Fibroblast of mammary gland (primary cell): Measurements from ENCODE around the gene GOPC.

Source experiments
- DNase-seq: peaks from one replicate; pipeline ENCODE4 v3.0.0-alpha.2; 2010; ENCODE audit warnings: low read depth
- H3K4me3 ChIP-seq: 2 replicates; pipeline ENCODE4 v1.5.1; 2011; ENCODE audit warnings: low read depth, mild to moderate bottlenecking, low read length, moderate library complexity; ENCODE audit not compliant: control insufficient read depth
- CTCF ChIP-seq: conservative IDR thresholded peaks from 2 replicates; pipeline ENCODE4 v1.5.1; 2011; ENCODE audit warnings: low read depth, low read length, inconsistent platforms; ENCODE audit not compliant: control insufficient read depth, insufficient read depth

The GOPC gene

GRCh38 chr6:117550078-117550600 lies 52.2 kb downstream of the GOPC start:
- H3K4me3 ChIP-seq: no peak overlapping the region
- no peak for DNase-seq
- TF ChIP-seq CTCF: no peak

- H3K4me3 ChIP-seq: no peak overlapping the region
- no peak for DNase-seq
- no peak for TF ChIP-seq CTCF
Measured at GRCh38 chr6:117549611-117550010, 52.7 kb downstream of the GOPC start.

GRCh38 chr6:117548797-117549301 lies 53.5 kb downstream of the GOPC start:
- no peak for DNase-seq
- TF ChIP-seq CTCF: no peak
- H3K4me3 ChIP-seq: no peak overlapping the region

GRCh38 chr6:117547688-117548621 lies 54.4 kb downstream of the GOPC start:
- TF ChIP-seq CTCF: no peak
- DNase-seq: peak; percentile 47
- peak overlapping the region; percentile 26 for H3K4me3 ChIP-seq

GRCh38 chr6:117546674-117547073 lies 55.6 kb downstream of the GOPC start:
- DNase-seq: no peak
- H3K4me3 ChIP-seq: no peak overlapping the region
- no peak for TF ChIP-seq CTCF

- H3K4me3 ChIP-seq: no peak overlapping the region
- no peak for DNase-seq
- no peak for TF ChIP-seq CTCF
Measured at GRCh38 chr6:117545161-117545595, 57.1 kb downstream of the GOPC start.
